ENCODE results near the gene DEPDC5. TPM values are rescaled to one million over a fixed set of nuclear protein-coding genes. Genes with fewer than 3 reads are reported as not detected.

The DEPDC5 gene
- total RNA-seq, 1 experiment from 2014 or later, result 39.3 TPM

DNA sequence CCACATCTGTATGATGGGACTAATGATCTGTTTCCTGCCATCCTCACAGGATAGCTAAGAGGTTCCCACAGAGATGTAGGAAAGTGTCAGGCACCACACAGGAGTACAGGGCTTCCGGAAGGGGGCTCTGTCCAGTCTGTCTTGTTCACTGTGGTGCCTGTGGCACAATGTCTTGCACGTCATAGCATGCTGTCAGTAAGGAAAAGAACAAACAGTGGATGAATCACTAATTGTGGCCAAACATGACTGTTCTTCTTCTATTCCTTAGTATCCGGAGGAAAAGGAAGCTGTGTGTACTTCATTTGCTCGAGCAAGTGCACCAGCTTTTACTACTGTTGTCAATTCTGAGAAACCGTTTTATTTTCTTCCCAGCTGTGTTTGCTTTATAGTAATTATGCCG is 117.1 kb downstream of the DEPDC5 start:
- DNase-seq (ENCODE audit: low spot score), result no peak
- intact Hi-C loops (cut with micrococcal nuclease; ENCODE audit: unreplicated experiment), result no loop called here
- H3K27me3 ChIP-seq (replicated peaks; ENCODE audit: insufficient read depth, low read depth, low read length, poor library complexity), result no peaks in the 10 kb centered on the region
- no TSS peak for BruUV-seq (replicated peaks)
- ChIA-PET CTCF (no interaction called here), POLR2A (ENCODE audit: low non-redundant PET) (no interaction called here)
- no peaks in the 10 kb centered on the region for H3K9me3 ChIP-seq (ENCODE audit: low read depth, low read length, poor library complexity, severe bottlenecking)
- H3K4me1 ChIP-seq (ENCODE audit: insufficient read depth, low read length, poor library complexity, severe bottlenecking), result no peaks in the 10 kb centered on the region
- no peak for TF ChIP-seq EZH2 (IDR thresholded peaks at IDR 0.05; ENCODE audit: borderline replicate concordance, low read depth, low read length, poor library complexity, severe bottlenecking)
- TF ChIP-seq, protein P1, sequence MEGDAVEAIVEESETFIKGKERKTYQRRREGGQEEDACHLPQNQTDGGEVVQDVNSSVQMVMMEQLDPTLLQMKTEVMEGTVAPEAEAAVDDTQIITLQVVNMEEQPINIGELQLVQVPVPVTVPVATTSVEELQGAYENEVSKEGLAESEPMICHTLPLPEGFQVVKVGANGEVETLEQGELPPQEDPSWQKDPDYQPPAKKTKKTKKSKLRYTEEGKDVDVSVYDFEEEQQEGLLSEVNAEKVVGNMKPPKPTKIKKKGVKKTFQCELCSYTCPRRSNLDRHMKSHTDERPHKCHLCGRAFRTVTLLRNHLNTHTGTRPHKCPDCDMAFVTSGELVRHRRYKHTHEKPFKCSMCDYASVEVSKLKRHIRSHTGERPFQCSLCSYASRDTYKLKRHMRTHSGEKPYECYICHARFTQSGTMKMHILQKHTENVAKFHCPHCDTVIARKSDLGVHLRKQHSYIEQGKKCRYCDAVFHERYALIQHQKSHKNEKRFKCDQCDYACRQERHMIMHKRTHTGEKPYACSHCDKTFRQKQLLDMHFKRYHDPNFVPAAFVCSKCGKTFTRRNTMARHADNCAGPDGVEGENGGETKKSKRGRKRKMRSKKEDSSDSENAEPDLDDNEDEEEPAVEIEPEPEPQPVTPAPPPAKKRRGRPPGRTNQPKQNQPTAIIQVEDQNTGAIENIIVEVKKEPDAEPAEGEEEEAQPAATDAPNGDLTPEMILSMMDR (conservative IDR thresholded peaks at IDR 0.05; ENCODE audit: low read depth, low read length), result no peak
- H3K27ac ChIP-seq (ENCODE audit: low read depth, low read length, poor library complexity, severe bottlenecking), result no peak overlapping the region
- H3K4me3 ChIP-seq (ENCODE audit: low read depth, low read length, poor library complexity, severe bottlenecking), result no peak overlapping the region
- H3K36me3 ChIP-seq (ENCODE audit: insufficient read depth, low read length, poor library complexity, severe bottlenecking), result peaks cover 8% of the 10 kb centered on the region

DNA sequence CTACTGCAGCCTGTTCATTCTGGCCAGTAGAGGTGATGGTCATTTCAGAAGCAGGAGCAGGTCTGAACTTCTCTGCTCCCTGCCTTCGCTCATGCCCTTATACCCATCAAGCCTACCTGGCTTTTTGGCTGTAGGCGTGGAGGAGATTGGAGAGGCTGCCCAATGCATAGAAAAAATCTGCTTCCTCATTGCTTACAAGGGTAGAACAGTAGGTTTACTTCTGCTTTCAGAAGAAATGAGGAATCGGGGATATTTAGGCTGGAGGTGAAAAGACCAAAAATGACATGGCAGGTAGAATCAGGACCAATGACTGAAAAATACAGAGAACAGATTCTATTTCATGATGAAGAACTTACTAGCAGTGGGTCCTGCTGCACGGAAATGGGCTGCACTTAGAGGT is 117.7 kb downstream of the DEPDC5 start:
- no peak for DNase-seq (ENCODE audit: low spot score)
- H3K27me3 ChIP-seq (replicated peaks; ENCODE audit: insufficient read depth, low read depth, low read length, poor library complexity), result no peaks in the 10 kb centered on the region
- intact Hi-C loops (cut with micrococcal nuclease; ENCODE audit: unreplicated experiment), result no loop called here
- no peaks in the 10 kb centered on the region for H3K9me3 ChIP-seq (ENCODE audit: low read depth, low read length, poor library complexity, severe bottlenecking)
- H3K4me1 ChIP-seq (ENCODE audit: insufficient read depth, low read length, poor library complexity, severe bottlenecking), result peaks cover 5% of the 10 kb centered on the region
- H3K4me3 ChIP-seq (ENCODE audit: low read depth, low read length, poor library complexity, severe bottlenecking), result no peak overlapping the region
- H3K36me3 ChIP-seq (ENCODE audit: insufficient read depth, low read length, poor library complexity, severe bottlenecking), result peaks cover 8% of the 10 kb centered on the region
- H3K27ac ChIP-seq (ENCODE audit: low read depth, low read length, poor library complexity, severe bottlenecking), result no peak overlapping the region
- POLR2A ChIA-PET (ENCODE audit: low non-redundant PET), result no interaction called here
- BruUV-seq (replicated peaks), result no TSS peak
- TF ChIP-seq EZH2 (IDR thresholded peaks at IDR 0.05; ENCODE audit: borderline replicate concordance, low read depth, low read length, poor library complexity, severe bottlenecking), result no peak
- TF ChIP-seq, protein P1 (conservative IDR thresholded peaks at IDR 0.05; ENCODE audit: low read depth, low read length), result no peak
- CTCF ChIA-PET, result no interaction called here

DNA sequence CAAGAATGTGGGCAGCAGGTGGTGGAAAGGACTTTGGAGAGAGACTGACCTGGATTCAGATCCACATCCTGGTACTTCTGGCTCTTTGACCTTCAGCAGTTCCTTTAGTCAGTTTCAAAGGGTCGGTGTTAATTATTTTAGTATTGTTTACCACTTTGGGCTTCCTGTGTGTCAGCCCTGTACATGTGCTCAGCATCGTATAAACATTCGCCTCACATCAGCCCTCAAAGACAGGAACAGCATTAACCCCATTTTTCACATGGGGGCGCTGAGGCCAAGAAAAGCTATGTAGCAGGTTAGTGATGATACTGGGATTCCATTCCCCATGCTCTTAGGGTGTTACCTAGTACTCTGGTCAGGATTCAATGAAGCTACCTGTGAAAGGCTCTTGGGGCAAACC is 118.4 kb downstream of the DEPDC5 start:
- CTCF ChIA-PET, result interaction anchor here (0.5 to 0.6 kb wide), 2 partner anchors 63 to 88 kb away, joined by 5 to 7 read pairs; no protein-coding TSS in a partner anchor
- POLR2A ChIA-PET (ENCODE audit: low non-redundant PET), result no interaction called here
- H3K4me3 ChIP-seq (ENCODE audit: low read depth, low read length, poor library complexity, severe bottlenecking), result no peak overlapping the region
- BruUV-seq (replicated peaks), result no TSS peak
- intact Hi-C loops (cut with micrococcal nuclease; ENCODE audit: unreplicated experiment), result no loop called here
- no peak for DNase-seq (ENCODE audit: low spot score)
- H3K27me3 ChIP-seq (replicated peaks; ENCODE audit: insufficient read depth, low read depth, low read length, poor library complexity), result no peaks in the 10 kb centered on the region
- peaks cover 8% of the 10 kb centered on the region for H3K36me3 ChIP-seq (ENCODE audit: insufficient read depth, low read length, poor library complexity, severe bottlenecking)
- no peak overlapping the region for H3K27ac ChIP-seq (ENCODE audit: low read depth, low read length, poor library complexity, severe bottlenecking)
- TF ChIP-seq, protein P1 (conservative IDR thresholded peaks at IDR 0.05; ENCODE audit: low read depth, low read length), result peak; percentile 42; the same call in 1 of the 2 replicates
- no peak for TF ChIP-seq EZH2 (IDR thresholded peaks at IDR 0.05; ENCODE audit: borderline replicate concordance, low read depth, low read length, poor library complexity, severe bottlenecking)
- H3K4me1 ChIP-seq (ENCODE audit: insufficient read depth, low read length, poor library complexity, severe bottlenecking), result peaks cover 8% of the 10 kb centered on the region
- H3K9me3 ChIP-seq (ENCODE audit: low read depth, low read length, poor library complexity, severe bottlenecking), result no peaks in the 10 kb centered on the region

Measured in A673 (cell line).